ENCODE measurements around the gene RTEL1.

RTEL1 gene

DNA sequence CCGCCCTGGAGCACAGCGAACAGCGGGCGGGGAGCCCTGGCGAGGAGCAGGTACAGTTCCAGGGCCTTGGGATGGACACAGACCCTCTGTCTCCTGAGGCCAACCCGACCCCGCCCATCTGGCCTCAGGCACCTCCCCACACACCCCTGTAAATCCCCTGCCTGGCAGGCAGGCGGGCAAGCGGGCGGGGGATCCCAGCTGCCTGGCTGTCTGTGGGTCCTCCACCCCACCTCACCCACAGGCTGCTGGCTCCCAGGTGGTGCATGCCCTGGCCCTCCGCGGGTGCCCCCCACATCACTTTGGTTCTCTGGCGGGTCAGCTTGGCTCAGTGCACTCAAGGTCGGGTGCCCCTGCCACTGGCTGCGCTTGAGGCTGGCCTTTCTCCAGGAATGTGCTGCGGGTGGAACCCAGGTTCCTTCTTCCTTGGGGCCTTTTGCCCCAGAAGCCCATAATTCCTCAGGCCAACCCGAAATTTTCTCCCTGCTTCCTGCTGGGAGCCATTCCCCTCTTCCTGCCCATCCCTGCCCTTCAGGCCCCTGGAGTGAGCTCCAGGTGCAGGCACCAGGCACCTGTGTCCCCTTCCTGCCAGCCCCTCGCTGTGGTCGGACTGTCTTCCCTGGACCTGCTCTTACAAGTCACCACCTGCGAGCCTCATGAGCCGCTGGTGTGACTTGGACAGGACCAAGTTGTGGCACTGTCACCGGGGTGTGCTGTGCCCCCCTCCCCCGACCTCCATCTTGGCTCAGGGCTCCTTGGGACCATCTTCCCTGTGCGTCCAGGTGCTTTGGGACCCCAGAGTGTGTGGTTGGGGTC is 33.0 kb downstream of the RTEL1 start:
- DNase-seq = no peak

DNA sequence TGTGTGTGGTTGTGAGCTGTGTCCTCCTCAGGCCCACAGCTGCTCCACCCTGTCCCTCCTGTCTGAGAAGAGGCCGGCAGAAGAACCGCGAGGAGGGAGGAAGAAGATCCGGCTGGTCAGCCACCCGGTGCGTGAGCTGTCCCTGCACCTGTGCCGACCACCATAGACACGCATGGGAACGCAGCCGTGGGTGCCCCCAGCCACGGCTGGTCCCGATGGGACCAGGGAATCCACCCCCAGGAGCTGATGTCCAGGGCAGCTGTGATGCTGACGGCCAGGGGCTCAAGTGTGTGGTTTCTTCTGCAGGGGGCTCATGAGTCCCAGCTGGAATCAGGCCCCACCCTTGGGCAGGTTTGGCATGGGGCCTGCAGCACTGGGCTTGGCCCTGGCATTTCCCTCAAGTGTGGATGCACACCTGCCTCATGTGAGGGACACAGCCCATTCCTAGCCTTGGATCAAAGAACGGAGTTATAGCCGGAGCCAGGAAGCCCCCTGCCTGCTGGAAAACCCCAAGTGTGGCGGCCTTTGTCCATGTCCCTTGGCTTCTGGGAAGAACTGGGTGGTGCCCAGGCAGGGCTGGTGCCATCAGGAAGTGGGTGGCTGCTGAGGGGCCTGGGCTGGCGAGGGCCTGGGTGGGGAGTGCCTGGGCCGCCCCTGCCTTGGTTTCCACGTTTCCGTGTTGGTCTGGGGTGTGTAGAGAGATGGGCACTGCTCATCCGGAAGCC is 33.8 kb downstream of the RTEL1 start:
- no peak for DNase-seq

DNA sequence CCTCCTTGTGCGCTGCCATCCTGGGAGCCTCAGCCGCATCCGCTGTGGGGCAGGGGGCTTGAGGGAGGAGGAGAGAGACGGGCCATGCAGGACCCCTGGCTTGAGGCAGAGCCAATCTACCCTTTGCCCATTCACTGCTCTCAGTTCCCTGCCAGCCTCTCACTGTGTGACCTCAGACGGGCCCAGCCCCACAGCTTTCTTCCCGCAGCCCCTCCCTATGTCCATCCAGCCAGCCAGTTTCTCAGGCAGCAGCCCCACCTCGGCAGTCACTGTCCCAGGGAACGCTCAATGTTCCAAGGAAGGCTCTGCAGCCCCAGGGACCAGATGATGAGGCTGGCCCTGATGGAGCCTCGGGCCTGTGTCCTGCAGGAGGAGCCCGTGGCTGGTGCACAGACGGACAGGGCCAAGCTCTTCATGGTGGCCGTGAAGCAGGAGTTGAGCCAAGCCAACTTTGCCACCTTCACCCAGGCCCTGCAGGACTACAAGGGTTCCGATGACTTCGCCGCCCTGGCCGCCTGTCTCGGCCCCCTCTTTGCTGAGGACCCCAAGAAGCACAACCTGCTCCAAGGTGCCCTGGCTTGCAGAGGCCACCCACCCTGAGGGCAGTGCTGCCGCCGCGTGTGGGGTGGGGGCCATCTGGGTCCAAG is 34.4 kb downstream of the RTEL1 start:
- DNase-seq = no peak

GRCh38 chr20:63693083-63693732 is 35.1 kb downstream of the RTEL1 start:
- DNase-seq = no peak

- no peak for DNase-seq
These were observed 35.8 kb downstream of the RTEL1 start for GRCh38 chr20:63693733-63694583.

- DNase-seq = no peak
These were observed 36.7 kb downstream of the RTEL1 start for GRCh38 chr20:63694584-63695423.

- no peak for DNase-seq
These were observed 37.6 kb downstream of the RTEL1 start for GRCh38 chr20:63695424-63696305.

DNA sequence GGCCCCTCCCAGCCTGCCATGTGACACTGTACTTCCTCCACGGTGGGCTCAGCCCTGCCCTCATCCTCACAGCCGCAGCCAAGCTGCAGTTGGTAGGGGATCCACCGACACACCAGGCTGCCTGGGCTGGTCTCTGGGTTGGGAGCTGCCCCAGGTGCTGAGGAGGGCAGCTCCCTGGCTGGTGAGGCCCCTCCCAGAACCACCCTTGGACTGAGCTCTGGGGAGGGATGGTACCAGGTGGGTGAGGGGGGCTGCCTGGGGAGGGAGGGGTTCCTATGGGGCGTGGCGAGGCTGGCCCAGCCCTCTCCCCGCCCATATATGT is 38.2 kb downstream of the RTEL1 start:
- DNase-seq = no peak

DNA sequence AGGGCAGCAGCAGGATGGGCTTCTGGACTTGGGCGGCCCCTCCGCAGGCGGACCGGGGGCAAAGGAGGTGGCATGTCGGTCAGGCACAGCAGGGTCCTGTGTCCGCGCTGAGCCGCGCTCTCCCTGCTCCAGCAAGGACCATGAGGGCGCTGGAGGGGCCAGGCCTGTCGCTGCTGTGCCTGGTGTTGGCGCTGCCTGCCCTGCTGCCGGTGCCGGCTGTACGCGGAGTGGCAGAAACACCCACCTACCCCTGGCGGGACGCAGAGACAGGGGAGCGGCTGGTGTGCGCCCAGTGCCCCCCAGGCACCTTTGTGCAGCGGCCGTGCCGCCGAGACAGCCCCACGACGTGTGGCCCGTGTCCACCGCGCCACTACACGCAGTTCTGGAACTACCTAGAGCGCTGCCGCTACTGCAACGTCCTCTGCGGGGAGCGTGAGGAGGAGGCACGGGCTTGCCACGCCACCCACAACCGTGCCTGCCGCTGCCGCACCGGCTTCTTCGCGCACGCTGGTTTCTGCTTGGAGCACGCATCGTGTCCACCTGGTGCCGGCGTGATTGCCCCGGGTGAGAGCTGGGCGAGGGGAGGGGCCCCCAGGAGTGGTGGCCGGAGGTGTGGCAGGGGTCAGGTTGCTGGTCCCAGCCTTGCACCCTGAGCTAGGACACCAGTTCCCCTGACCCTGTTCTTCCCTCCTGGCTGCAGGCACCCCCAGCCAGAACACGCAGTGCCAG is 38.7 kb downstream of the RTEL1 start, which contains the start of gene TNFRSF6B:
Gene TNFRSF6B (plus strand): TSS at position 25 of the 729 bp plus-strand sequence. CDS start 116 bp downstream, at position 141.
- peak; percentile 36 for DNase-seq

GRCh38 chr20:63697357-63697867 is 39.3 kb downstream of the RTEL1 start:
- DNase-seq = peak; percentile 34

DNA sequence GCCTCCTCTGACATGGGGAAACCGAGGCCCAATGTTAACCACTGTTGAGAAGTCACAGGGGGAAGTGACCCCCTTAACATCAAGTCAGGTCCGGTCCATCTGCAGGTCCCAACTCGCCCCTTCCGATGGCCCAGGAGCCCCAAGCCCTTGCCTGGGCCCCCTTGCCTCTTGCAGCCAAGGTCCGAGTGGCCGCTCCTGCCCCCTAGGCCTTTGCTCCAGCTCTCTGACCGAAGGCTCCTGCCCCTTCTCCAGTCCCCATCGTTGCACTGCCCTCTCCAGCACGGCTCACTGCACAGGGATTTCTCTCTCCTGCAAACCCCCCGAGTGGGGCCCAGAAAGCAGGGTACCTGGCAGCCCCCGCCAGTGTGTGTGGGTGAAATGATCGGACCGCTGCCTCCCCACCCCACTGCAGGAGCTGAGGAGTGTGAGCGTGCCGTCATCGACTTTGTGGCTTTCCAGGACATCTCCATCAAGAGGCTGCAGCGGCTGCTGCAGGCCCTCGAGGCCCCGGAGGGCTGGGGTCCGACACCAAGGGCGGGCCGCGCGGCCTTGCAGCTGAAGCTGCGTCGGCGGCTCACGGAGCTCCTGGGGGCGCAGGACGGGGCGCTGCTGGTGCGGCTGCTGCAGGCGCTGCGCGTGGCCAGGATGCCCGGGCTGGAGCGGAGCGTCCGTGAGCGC is 39.9 kb downstream of the RTEL1 start:
- DNase-seq = no peak

GRCh38 chr20:63698739-63699465 is 40.8 kb downstream of the RTEL1 start:
- DNase-seq = peak; percentile 40

DNA sequence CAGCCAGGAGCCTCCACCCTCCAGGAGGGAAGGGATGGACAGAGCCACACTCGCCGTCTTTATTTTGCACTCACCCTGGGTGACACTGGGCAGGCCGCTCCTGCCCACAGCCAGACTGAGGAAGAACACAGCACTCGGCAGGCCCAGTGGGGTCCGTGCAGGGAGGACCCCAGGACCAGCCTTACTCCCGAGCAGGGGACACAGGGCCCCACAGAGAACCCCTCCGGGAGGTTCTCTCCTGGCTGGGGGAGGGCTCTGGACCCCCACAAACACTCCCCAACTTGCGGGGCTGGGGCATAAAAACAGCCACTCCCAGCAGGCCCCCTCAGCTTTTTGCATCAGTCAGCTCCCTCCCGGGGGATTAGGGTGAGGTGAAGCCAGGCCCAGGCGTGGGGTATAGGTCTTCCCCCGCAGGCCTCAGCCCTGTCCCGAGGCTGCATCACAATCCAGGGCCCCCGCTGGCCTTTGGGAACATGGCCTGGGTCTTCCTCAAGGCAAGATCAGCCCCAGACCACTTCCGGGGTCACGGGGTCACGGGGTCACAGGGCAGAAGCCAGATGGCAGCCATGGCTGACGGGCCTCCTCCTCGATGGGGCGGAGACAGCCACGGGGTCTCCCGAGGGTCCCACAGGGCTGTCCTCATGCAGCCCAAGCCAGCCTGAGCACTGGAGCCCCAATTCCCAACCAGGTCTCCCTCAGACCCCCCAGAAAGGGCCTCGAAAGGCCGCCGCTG is 41.5 kb downstream of the RTEL1 start:
- DNase-seq = peak; percentile 34

- peak; percentile 30 for DNase-seq
These were observed 42.3 kb downstream of the RTEL1 start for GRCh38 chr20:63700199-63701050.

DNA sequence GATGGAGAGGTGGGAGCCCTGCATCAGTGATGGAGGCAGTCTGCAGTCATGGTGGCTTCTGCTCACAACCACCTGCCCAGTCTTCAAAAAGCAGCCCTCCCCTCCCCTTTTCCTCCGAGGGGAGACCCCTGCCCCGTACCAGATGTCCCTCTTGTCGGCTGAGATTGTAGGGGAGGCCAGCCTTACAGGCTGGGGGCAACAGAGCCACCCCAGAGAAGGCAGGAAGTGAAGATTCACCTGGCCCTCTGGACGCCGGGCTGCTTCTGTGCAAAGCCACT is 42.9 kb downstream of the RTEL1 start:
- DNase-seq = no peak

GRCh38 chr20:63701329-63702035 is 43.4 kb downstream of the RTEL1 start:
- peak; percentile 31 for DNase-seq

Data from activated CD4-positive, CD25-positive, alpha-beta regulatory T cell treated with anti-CD3 and anti-CD28 coated beads, Interleukin-2, amount 50 U/mL, for 72 hours (primary cell).